ENCODE data around the gene TPO.
"Not testable (repeated sequence)": the region's sequence is repeated elsewhere in the genome, so short reads cannot be mapped to it uniquely, and the experiment has no call there.

TPO gene

DNA sequence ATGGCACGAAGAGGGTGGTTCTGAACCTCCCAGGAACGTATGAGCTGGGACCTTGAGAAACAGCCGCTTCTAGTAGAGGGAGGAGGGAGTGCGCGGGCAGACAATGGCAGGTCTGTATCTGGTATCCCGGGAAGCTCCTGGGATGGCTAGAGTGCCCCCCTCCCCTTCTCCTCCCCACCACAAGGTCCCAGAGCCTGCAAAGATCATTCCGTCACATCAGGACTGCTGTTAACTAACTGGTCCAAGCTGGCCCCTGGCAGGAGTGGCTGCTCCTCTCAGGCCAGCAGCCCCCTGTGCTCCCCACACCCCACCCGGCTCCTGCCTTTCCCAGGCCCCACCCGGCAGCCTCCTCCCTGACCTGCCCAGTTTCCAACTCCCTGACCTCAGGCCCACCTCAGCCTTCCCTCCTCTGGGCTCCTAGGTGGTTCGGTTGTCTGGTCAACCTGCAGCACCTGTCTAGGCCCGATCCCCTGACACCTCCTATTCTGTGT is 75.0 kb downstream of the TPO start:
- no peak for FAIRE-seq

DNA sequence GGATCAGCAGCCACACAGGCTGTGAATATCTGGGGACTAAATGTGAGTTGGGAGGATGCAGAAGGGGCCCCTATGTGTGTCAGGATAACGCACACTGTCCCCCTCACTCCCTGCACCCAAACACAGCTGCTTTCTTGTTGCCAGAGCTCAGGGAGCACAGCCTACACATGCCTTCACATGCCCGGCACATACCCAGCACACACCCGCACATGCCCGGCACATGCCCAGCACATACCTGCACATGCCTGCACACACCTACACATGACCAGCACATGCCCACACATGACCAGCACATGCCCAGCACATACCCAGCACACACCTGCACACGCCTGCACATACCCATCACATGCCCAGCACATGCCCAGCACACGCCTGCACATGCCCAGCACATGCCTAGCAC is 75.6 kb downstream of the TPO start:
- no peak for FAIRE-seq

DNA sequence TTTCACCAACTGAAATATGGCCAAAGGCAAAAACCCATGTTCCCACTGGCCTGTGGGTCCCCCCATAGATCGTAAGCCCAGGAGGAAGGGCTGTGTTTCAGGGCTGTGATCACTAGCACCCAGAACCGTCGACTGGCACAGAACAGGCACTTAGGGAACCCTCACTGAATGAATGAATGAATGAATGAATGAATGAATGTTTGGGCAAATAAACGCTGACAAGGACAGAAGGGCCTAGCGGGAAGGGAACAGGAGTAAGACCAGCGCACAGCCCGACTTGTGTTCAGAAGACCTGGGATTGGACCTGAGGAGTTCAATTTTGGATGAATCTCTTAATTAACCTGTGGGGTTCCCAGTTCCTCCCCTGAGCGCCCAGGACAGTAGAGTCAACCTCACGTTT is 76.2 kb downstream of the TPO start:
- FAIRE-seq = no peak

DNA sequence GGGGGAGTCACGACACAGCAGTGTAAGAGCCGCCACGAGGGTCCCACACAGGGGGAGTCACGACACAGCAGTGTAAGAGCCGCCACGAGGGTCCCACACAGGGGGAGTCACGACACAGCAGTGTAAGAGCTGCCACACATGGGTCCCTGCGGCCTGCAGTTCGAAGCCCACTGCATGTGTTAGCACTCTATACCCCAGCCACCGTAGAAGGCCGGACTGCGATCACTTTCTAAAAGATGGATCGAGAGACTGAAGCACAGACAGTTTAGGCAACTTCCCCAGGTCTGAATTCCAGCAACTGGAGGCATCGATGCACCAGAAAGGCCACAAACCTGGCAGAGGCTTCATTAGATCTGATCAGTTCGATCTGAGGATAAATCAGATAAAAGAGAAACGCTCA is 77.1 kb downstream of the TPO start:
- FAIRE-seq = not testable (repeated sequence)

DNA sequence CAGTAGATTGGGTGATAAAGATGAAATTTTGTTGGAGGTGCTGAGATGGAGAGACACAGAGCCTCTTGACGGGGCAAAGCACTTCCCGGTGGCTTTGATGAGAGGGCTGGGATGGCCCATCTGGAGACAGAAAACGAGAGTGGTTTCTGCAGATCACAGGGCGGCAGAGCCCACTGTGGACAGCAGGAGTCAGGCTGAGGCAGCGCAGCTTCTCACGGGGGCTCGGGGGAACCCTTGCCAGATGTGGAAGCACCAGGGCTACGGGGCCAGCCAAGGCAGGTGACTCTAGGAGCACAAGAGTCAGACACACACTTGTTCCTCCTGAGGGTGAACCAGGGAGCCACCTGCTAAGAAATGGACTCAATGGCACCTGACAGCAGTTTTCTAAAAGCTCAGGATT is 78.5 kb downstream of the TPO start:
- no peak for FAIRE-seq

DNA sequence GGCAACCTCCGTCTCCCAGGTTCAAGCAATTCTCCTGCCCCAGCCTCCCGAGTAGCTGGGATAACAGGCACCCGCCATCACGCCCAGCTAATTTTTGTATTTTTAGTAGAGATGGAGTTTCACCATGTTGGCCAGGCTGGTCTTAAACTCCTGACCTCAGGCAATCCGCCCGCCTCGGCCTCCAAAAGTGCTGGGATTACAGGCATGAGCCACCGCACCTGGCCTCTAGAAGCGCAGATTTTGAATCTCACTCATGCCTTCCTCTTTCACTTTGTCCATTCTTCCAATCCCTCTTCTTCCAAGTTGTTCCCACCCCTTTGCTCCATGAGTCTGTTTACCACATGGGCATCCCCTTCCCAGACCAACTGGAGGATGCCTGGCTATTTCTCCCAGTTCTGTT is 79.0 kb downstream of the TPO start:
- FAIRE-seq = not testable (repeated sequence)

DNA sequence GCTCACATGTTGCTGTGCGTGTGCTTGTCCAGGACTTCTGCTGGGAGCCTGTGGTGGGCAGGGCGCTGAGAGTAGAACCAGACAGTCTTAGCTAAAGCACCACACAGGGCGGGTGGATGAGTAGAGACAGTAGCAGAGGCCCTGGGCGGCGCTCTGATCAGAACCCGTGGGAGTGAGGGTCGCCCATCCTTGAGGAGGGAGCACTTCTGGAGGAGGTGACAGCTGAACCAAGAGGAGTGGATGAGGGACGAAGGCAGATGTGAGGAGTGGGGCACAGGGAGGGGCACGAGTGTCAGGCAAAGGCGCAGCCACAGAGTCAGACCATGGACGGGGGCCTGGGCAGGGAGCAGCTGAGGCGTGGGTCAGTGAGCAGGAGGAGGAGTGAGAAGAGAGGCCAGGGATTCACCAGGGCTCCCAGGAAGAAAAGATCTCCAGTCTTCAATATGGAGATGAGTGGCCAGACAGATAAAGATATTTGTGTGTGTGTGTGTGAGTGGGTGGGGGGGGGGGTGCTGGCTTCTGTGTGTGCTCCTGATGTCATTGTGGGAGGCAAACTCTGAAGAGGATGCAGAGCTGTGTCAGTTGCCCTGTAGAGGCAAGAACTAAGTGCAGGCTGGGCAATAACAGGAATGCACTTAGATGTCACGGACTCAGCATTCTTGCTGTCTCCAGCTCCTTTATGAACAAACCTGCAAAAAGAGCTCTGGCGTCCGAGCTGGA is 79.6 kb downstream of the TPO start:
- no peak for FAIRE-seq

DNA sequence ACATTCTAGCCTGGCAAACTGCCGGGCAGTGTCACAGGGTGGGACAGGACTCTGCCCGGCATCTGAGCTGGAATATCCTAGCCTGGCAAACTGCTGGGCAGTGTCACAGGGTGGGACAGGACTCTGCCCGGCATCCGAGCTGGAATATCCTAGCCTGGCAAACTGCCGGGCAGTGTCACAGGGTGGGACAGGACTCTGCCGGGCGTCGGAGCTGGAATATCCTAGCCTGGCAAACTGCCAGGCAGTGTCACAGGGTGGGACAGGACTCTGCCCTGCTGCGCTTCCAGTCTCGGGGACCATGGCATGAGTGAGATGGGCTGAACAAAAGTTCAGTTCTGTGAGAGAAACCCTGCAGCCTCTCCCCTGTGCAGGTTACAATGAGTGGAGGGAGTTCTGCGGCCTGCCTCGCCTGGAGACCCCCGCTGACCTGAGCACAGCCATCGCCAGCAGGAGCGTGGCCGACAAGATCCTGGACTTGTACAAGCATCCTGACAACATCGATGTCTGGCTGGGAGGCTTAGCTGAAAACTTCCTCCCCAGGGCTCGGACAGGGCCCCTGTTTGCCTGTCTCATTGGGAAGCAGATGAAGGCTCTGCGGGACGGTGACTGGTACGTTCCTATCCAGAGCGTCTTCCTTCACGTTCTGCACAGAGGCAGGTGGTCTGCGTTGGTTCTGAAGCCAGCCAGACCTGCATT is 80.3 kb downstream of the TPO start:
- FAIRE-seq = no peak

DNA sequence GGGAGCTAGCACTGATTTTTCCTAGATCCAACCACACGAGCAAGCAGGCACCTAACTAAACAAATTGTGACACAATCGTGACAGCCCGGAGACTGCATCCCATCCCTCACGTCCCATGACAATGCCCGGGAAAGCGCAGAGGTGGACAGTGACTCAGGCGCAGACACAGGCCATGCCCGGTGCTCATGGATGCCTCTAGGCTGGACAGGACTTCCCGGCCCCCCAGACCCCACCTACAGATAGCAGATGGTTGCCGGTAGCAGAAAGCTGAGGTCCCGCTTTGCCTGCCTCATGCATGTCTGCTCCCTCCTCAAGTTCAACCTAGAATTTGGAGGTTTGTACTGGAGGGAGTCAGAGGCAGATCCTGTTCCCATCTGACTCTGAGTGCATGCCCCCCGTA is 81.0 kb downstream of the TPO start:
- no peak for FAIRE-seq

DNA sequence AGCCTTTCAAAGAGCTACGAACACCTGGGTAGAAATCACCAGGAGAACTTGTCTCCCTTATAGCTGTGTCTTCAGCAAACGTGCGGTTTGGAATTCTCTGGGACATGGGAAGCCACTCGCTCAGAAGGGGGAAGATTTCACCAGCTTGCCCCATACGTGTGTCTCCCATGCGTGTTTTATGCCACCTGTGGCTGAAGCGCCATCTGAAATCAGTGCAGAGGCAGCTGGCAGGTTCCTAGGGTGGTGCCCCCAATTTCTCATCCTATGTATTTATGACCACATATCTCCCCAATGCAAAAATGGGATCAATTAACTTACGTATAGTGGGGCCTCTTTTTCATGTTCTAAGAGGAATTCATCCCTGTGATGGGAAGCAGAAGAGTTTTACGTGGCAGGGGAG is 81.6 kb downstream of the TPO start:
- no peak for FAIRE-seq

DNA sequence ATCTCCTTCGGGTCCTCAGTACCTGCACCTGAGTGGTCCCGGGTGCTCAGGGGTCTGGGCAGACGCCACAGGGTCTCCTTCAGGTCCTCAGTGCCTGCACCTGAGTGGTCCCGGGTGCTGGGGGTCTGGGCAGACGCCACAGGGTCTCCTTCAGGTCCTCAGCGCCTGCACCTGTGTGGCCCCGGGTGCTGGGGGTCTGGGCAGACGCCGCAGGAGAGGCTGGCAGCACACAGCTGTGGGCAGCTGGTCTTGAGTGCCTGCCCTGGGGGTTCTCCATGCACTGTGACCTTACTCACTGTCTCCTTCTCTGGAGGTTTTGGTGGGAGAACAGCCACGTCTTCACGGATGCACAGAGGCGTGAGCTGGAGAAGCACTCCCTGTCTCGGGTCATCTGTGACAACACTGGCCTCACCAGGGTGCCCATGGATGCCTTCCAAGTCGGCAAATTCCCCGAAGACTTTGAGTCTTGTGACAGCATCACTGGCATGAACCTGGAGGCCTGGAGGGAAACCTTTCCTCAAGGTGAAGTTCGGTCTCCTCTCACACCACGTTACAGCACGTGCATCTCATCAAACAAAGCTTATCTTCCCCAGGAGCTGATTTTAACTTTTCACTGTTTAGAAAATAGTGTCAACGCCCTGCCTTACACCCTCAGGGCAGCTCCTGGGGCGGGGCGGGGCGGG is 82.6 kb downstream of the TPO start:
- FAIRE-seq = no peak

DNA sequence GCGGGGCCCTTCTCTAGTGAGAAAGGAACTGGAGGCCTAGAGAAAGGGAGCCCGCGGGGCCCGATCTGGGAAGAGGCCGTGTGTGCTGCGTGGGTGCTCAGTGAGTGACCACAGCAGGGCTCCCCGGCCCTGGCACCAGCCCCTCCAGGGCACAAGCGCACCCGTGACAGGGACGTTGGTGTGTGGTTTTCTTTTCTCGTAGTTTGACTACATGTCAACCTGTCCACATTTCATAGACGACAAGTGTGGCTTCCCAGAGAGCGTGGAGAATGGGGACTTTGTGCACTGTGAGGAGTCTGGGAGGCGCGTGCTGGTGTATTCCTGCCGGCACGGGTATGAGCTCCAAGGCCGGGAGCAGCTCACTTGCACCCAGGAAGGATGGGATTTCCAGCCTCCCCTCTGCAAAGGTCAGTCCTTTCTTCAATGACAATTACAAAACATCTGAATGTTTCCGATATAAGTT is 83.1 kb downstream of the TPO start:
- FAIRE-seq = no peak

DNA sequence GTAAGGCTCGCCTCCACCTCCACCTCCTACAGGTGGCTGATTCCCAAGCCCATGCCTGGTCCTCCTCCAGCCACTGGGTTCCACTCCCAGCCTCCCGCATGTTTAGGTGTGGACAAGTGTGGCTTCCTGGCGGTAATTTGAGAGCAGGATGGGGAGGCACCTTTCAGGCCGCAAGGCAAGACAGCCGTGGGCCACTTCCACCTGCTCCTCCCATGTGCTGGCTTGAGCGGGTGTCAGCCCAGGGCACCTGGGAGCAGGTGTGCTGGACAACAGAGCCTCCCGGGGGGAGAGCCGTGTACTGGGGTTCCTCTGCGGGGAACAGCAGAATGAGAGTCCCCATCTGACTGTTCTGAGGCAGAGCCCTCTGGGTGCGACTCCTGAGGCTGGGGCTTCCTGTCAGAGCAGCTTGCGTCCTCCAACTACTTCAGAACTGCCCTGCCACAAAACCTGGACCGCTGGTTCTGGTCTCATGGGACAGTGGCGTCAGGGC is 83.9 kb downstream of the TPO start:
- FAIRE-seq = no peak

DNA sequence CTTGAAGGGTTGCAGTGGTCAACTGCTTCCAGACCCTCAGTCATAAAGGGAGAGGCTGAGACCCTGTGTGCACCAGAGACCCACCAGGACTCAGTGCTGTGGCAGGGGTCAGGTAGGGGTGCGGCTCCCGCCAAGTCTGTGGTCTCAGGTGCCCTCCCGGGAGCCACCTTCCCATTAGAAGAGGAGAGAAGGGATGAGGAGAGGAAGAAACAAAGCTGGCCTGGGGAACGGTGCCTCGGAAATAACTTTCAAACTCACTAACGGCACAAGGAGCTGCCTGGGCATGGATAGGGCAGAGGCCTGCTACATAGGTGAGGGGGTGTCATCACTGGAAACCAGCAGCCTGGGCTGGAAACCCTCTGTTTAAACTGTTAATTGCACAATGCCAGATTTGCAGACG is 84.9 kb downstream of the TPO start:
- FAIRE-seq = no peak

DNA sequence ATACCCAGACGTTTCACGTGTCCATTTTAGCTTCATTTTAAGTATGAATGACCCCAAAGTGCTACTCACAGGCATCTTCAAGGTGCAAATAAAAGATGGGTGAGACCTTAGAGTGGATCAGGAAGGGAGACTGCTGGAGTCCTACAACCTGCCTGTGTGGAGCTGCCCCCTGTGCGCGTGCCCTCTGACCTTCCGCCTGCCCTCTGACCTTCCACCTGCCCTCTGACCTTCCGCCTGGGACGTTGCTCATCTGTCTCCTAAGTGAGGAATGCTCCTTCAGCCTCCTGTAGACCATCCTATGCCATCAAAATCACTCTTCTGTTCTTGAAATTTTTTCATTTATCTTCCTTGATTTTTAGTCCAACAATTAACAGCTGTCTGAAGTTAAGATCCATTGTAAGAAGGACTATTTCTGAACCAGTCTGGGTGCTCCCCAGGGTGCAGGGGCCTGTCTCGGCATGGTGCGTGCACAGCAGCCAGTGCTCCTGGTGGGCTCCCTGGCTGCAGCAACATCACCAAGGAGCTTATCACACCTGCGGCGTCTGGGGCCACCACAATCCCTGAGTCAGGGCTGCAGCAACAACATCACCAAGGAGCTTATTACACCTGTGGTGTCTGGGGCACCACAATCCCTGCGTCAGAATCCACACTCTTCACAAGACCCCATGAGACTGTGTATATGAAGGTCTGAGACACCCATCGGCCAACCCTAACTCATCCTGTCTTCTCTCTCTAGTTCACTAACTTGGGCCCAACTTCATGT is 86.0 kb downstream of the TPO start:
- FAIRE-seq = no peak

DNA sequence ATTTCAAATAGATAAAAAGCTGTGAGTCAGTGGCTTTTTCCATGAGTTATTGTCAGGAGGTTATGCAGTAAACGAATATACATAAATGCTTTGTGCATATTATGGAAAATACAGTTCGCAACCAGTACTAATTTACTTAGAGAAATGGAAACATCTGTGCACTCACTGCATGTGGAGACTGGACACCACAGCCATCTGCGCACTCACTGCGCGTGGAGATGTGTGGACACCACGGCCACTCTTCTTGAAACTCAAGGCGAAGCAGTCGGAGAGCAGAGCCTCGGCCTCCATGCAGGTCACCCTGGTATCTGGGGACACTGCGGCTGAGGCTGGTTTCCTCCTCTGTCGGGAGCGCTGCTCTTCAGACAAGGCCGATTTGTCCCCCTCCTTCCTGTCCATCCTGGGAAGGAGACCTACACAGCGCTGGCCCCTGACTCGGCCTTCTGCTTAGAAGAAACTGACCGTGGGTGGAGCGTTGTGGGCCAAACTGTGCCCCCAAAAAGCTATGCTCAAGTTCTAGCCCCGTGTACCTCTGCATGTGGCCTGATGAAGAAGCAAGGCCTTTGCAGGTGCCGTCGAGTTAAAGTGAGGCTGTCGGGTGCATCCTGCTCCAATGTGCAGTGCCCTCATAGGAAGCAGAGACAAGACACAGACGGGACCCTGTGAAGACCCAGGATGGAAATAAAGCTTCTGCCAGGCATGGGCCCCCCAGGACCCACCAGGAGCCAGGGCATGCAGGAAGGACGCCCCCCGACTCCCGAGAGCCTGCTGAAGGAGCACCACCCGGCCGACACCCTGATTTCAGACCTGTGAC is 88.0 kb downstream of the TPO start:
- FAIRE-seq = no peak

DNA sequence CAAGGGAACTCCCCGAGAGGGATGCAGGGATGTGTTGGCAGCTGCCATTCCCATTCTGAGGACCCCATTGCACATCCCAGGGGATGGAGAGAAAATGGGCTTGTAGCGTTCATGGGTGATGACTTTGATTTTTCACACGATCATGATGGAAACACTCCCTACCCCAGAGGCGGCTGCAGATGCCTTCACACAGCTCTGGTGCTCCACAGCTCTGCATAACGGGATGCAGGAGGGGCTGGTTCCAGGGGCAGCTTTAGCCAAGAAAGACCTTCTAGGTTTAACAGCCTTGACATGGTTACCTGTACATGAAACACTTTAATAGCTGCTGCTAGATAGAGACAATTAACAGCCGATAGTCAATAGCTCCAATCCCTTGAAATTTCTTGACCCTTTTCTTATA is 88.7 kb downstream of the TPO start:
- FAIRE-seq = no peak

DNA sequence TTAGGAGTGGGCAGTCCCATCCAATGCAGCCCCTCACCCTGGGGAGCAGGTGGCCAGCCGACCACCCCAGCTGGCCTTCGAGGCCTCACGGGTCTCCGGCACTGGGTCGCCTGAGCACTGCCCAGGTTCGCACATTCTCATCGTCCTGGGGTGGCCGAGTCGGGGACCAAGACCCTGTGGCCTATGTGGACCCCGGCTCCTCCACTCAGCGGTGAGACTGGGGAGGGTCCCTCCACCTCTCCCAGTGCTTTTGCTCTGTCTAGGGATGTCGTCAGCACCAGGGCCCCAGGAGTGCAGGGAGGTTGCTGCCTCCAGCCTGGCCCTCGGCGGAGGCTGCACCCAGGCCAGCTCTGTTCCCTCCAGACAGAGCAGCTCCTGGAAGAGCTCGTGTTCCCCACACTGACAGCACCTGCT is 89.6 kb downstream of the TPO start:
- no peak for FAIRE-seq

DNA sequence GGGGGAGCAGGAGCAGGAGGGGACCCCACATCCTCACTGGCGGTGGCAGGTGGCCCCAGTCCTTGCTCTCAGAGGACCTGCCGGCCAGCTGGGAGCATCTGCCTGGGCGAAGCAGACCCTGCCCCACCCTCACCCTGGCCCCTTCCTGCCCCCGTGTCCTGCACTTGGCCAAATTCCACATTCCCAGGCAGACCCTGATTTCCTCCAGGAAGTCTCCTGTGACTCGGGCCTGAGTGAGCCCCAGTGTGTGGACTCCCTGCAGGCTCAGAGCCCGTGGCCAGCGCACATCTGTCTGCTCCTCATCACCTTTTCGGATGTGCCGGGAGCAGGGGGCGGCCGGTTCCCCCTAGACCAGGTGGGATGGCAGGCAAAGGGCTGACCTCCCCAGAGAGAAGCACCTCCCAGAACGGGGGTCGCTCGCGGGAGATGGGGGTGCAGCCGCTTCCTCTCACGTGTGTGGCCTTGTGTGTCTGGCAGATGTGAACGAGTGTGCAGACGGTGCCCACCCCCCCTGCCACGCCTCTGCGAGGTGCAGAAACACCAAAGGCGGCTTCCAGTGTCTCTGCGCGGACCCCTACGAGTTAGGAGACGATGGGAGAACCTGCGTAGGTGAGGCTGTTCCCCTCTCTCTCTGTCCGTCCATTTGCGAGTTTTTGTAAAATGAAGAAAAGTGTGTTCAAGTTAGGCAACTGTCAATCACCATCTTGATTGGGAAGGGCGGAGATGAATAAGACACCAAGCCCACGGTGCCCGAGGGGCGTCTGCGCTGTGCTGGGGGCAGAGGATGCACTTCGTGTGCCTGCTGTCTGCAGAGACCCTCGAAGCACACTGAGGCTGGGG is 90.4 kb downstream of the TPO start:
- FAIRE-seq = no peak

DNA sequence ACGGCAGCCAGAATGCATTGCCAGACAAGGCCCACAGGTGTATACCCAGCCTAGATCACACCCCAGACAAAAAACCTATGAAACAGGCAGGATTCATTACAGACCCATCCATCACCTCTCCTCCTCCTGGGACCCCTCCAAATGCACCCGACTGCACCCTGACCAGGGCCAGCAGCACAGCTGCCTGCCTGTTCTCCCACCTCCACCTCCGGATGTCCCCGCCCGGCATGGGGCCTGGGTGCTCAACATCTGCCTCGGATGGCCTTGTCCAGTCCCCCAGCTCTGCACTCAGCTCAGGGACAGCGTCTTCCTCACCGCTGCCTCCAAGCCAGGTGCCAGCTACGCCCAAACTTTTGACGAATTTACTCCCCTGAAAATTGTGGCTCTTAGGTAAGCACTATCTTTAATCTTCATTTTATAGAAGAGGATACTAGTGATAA is 91.1 kb downstream of the TPO start:
- FAIRE-seq = no peak

DNA sequence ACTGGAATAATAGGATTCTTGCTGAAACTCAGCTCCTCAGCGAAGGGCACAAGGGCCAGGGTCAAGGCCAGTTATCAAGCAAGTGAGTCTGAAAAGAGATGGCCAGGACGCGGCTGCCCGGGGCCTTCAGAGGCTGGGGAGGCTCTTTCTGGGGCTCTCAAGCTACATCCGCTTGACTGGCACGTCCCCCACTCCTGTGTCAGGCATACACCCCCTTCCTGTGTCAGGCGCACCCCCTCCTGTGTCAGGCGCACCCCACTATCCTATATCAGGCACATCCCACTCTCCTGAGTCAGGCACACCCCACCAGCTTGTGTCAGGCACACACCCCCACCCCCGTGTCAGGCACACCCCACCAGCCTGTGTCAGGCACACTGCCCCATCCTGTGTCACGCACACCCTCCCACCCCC is 91.8 kb downstream of the TPO start:
- FAIRE-seq = no peak

Measured in G401.6 (cell line).